Small intestine (tissue), 7 donors: Measurements from ENCODE around the gene RPL22. TPM values are rescaled to one million over a fixed set of nuclear protein-coding genes. Genes with fewer than 3 reads are reported as not detected.

Experiments
- DNase-seq, 2 donors: peaks; one replicate each; pipeline versions ENCODE4 v3.0.0 to v3.0.0-alpha.2; 2013
- FAIRE-seq: peaks from 2 replicates; lab custom pipeline; 2012; peaks lifted over from hg19 to GRCh38; lab: Jason Lieb, UNC
- H3K27ac ChIP-seq, 3 donors: one replicate each; pipeline ENCODE4 v1.5.1; 2013; ENCODE audit warnings: low read length in 2 of 3, mild to moderate bottlenecking in 2 of 3, control low read depth in 1 of 3, inconsistent platforms in 1 of 3, low read depth in 1 of 3, moderate library complexity in 1 of 3
- H3K27me3 ChIP-seq, 3 donors: one replicate each; pipeline ENCODE4 v1.6.1; 2013; ENCODE audit warnings: low read length in 3 of 3, inconsistent platforms in 1 of 3; ENCODE audit not compliant: control insufficient read depth in 3 of 3, insufficient read depth in 3 of 3
- H3K36me3 ChIP-seq, 3 donors: one replicate each; pipeline ENCODE4 v1.6.1; 2013; ENCODE audit warnings: low read length in 3 of 3, inconsistent platforms in 1 of 3, low read depth in 1 of 3, mild to moderate bottlenecking in 1 of 3, moderate library complexity in 1 of 3; ENCODE audit not compliant: control insufficient read depth in 3 of 3, insufficient read depth in 2 of 3
- H3K4me1 ChIP-seq, 3 donors: one replicate each; pipeline ENCODE4 v1.6.1; 2013; ENCODE audit warnings: low read length in 2 of 3, inconsistent platforms in 1 of 3, low read depth in 1 of 3, mild to moderate bottlenecking in 1 of 3, moderate library complexity in 1 of 3; ENCODE audit not compliant: control insufficient read depth in 3 of 3, insufficient read depth in 2 of 3
- H3K4me3 ChIP-seq, 3 donors: one replicate each; pipeline ENCODE4 v1.5.1; 2013; ENCODE audit warnings: low read length in 3 of 3, control low read depth in 1 of 3, inconsistent platforms in 1 of 3, low read depth in 1 of 3, mild to moderate bottlenecking in 1 of 3, moderate library complexity in 1 of 3
- H3K9me3 ChIP-seq, 2 donors: one replicate each; pipeline ENCODE4 v1.6.1; 2013; ENCODE audit warnings: low read depth in 1 of 2, low read length in 1 of 2; ENCODE audit not compliant: control insufficient read depth in 2 of 2, insufficient read depth in 1 of 2
- WGBS, 3 donors: extraction: QIAGEN DNeasy Blood & Tissue Kit; methylation state at CpG; one replicate each; pipeline ENCODE4 v1.1.7; 2013; 5-methylcytosine and 5-hydroxymethylcytosine counted together
- polyA plus RNA-seq, 4 donors: library from polyadenylated mRNA; stranded (reverse) in 3 of 4; unstranded in 1 of 4; fragments of 200-250 nt in 3 of 4; fragments of 120-200 nt in 1 of 4; gene quantifications; one replicate each; pipeline versions ENCODE4 v1.2.1 to v1.2.3, GENCODE V29; 2013
- donor health status: healthy with polysubstance abuse.
- donor health status: control.
- donor health status: control.
- donor health status: Bipolar disorder and iron deficiency.
- donor health status: healthy.

RPL22 gene
- polyA plus RNA-seq, 4 donors: 207 to 1,045 (median 359) TPM

- Histone ChIP-seq H3K27me3 (no peaks in the 10 kb centered on the region), H3K4me1 (peaks cover 2 to 25% (median 12%) of the 10 kb centered on the region in 3 donors), H3K9me3 (no peaks in the 10 kb centered on the region), H3K36me3 (peaks cover 0 to under 1% (median 0%) of the 10 kb centered on the region in 3 donors), H3K27ac (no peak overlapping the region), H3K4me3 (no peak overlapping the region)
- 88 to 91% (median 91%) methylated on average over 7 of the region's 7 CpGs for WGBS, 3 donors
- DNase-seq: no peak
- no peak for FAIRE-seq
These were observed 2.9 kb upstream of the RPL22 start for GRCh38 chr1:6202256-6202655.

DNA sequence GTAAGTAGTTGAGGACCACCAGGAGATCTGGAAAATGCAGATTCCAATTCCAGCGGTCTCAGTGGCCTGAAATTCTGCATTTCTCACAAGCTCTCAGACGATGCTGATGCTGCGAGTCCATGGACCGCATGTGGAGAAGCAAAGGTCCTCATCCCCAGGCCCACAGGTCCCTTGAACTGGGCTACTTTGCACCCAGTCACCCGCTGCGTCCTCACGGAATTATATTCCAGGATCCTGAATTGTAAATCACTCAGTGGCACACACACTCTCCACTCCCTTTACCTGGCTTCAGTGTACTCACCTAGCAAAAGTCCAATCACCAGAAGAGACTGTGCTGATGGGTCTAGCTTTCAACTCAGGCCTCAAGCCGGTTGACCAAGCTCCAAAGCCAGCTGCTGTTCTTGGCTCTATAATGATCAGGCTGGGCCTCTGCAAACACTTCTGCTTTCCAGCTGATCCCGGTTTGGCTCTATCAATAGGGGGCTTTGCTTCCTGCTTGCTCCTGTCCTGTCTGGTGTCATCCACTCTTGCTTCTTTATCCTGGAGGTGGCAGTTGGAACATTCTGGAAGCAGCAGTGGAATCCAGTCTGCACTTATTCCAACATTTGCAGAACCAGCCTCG lies 904 bp upstream of the RPL22 start:
- no peaks in the 10 kb centered on the region for H3K9me3 ChIP-seq
- no peaks in the 10 kb centered on the region for H3K27me3 ChIP-seq
- no peak for FAIRE-seq
- H3K4me3 ChIP-seq: peak overlapping the region in 2 of 3 donors; percentile 91 to 98
- H3K27ac ChIP-seq: peak overlapping the region in 2 of 3 donors; percentile 77 to 81
- H3K4me1 ChIP-seq: peaks cover 2 to 16% (median 12%) of the 10 kb centered on the region in 3 donors
- peaks cover 0 to 13% (median 5%) of the 10 kb centered on the region in 3 donors for H3K36me3 ChIP-seq
- DNase-seq: no peak
- 70 to 84% (median 82%) methylated on average over 10 of the region's 10 CpGs for WGBS, 3 donors

DNA sequence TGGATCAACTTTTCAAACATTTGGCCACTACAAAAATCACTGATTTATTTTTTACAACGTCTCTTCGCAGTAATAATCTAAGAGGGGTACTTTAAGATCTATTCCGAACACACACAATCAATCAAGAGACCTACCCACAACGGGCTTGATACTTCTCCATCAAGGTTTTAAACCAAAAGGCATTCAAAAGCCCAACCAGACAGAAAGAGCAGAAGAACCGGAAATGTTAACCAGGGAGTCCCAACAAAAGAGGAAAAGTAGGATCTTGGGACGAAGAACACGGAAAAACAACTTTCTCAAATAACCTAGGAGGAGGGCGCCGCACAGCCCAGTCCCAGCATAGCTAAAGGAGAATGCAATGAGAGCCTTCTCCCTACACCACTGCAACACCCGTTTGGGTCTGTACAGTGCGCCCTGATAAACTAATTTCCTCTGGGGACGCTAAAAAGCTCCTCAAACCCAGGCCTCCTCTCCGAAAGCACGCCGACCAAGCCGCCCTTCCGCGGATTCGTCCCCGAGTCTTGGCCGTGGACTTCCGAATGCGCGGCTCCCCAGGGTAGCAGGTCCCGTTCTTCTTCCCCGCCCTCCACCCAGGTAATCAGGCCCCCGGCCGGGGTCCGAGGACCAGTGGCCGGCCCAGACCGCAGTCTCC lies 623 bp downstream of the RPL22 start:
- no peaks in the 10 kb centered on the region for H3K9me3 ChIP-seq
- DNase-seq: peak in 1 of 2 donors; percentile 30
- H3K4me3 ChIP-seq: peak overlapping the region; percentile 91 to 98 (median 92)
- H3K27me3 ChIP-seq: no peaks in the 10 kb centered on the region
- peak overlapping the region; percentile 72 to 81 (median 75) for H3K27ac ChIP-seq
- peaks cover 3 to 27% (median 10%) of the 10 kb centered on the region in 3 donors for H3K36me3 ChIP-seq
- 0 to 1% (median 0%) methylated on average over 29 to 31 of the region's 31 CpGs for WGBS, 3 donors
- H3K4me1 ChIP-seq: peaks cover 2 to 9% (median 8%) of the 10 kb centered on the region in 3 donors
- no peak for FAIRE-seq

- FAIRE-seq (no peak), DNase-seq (no peak)
- H3K4me1 ChIP-seq: peaks cover 2 to 9% (median 8%) of the 10 kb centered on the region in 3 donors
- H3K27ac ChIP-seq: no peak overlapping the region
- 33 to 52% (median 41%) methylated on average over 6 of the region's 6 CpGs for WGBS, 3 donors
- no peaks in the 10 kb centered on the region for H3K27me3 ChIP-seq
- H3K36me3 ChIP-seq: peaks cover 6 to 36% (median 14%) of the 10 kb centered on the region in 3 donors
- H3K4me3 ChIP-seq: peak overlapping the region in 2 of 3 donors; percentile 91 to 98
- H3K9me3 ChIP-seq: no peaks in the 10 kb centered on the region
These were observed 1.5 kb downstream of the RPL22 start for GRCh38 chr1:6197746-6198427.

GRCh38 chr1:6191968-6192367 lies 7.4 kb downstream of the RPL22 start:
- H3K36me3 ChIP-seq: peaks cover 19 to 75% (median 32%) of the 10 kb centered on the region in 3 donors
- 93 to 100% (median 100%) methylated on average over 1 of the region's 1 CpG for WGBS, 3 donors
- DNase-seq: no peak

DNA sequence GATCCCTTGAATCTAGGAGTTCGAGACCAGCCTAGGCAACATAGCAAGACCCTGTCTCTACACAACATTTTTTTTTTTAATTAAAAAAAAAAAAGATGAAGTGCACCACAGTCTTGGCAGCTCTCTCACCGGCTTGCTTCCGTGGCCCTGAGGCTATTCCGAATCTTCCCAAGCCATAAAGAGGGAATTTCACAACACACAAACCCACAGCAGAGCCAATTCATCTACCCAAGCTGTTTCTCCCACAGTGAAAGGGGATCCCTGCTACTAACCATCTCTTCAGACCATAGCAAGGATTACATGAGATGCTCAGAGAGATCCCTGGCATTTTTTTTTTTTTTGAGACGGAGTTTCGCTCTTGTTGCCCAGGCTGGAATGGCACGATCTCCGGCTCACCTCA lies 10.9 kb downstream of the RPL22 start:
- no peaks in the 10 kb centered on the region for H3K9me3 ChIP-seq
- WGBS, 3 donors: 87 to 91% (median 88%) methylated on average over 8 of the region's 8 CpGs
- H3K4me3 ChIP-seq: no peak overlapping the region
- FAIRE-seq: no peak
- no peaks in the 10 kb centered on the region for H3K4me1 ChIP-seq
- no peak overlapping the region for H3K27ac ChIP-seq
- H3K36me3 ChIP-seq: peaks cover 13 to 59% (median 25%) of the 10 kb centered on the region in 3 donors
- no peak for DNase-seq
- H3K27me3 ChIP-seq: no peaks in the 10 kb centered on the region

More at GRCh38 chr1:6191968-6192367, 7.4 kb downstream of the RPL22 start:
- Histone ChIP-seq H3K9me3 (no peaks in the 10 kb centered on the region), H3K4me3 (no peak overlapping the region), H3K27me3 (no peaks in the 10 kb centered on the region), H3K27ac (no peak overlapping the region), H3K4me1 (no peaks in the 10 kb centered on the region)
- FAIRE-seq: no peak

GRCh38 chr1:6185635-6186382 lies 13.6 kb downstream of the RPL22 start:
- Histone ChIP-seq H3K36me3 (peaks cover 0 to 40% (median 18%) of the 10 kb centered on the region in 3 donors), H3K27me3 (peaks cover 2 to 15% (median 5%) of the 10 kb centered on the region in 3 donors), H3K4me3 (no peak overlapping the region), H3K27ac (no peak overlapping the region), H3K9me3 (no peaks in the 10 kb centered on the region), H3K4me1 (no peaks in the 10 kb centered on the region)
- 66 to 75% (median 69%) methylated on average over 10 of the region's 10 CpGs for WGBS, 3 donors
- FAIRE-seq (no peak), DNase-seq (peak in 1 of 2 donors; percentile 50)

DNA sequence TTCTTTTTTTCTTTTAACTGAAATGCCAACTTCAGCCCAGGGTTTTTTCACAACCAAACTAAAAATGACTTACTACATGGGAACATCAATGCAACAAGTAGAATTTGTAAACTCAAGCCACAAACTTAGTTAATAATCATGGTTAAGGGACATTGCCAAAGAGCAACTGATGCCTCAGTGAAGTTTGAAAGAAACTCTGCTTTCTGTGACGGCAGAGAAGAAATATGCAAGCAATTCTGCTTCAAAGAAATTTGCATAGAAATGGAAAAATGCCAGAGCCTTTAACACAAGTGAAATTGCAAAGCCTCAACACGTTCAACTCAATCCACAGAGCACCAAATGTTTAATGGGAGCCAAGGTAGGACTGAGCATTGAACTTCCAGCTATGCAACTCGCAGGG lies 14.2 kb downstream of the RPL22 start:
- peaks cover 5 to 19% (median 9%) of the 10 kb centered on the region in 3 donors for H3K27me3 ChIP-seq
- 70 to 89% (median 75%) methylated on average over 3 of the region's 3 CpGs for WGBS, 3 donors
- no peaks in the 10 kb centered on the region for H3K4me1 ChIP-seq
- peaks cover 0 to 34% (median 15%) of the 10 kb centered on the region in 3 donors for H3K36me3 ChIP-seq
- no peak overlapping the region for H3K27ac ChIP-seq
- FAIRE-seq: no peak
- DNase-seq: no peak
- H3K9me3 ChIP-seq: no peaks in the 10 kb centered on the region
- H3K4me3 ChIP-seq: no peak overlapping the region
